GDM1 (cell line): ENCODE data around the gene TMEM255B.
"Not testable (repeated sequence)": the region's sequence is repeated elsewhere in the genome, so short reads cannot be mapped to it uniquely, and the experiment has no call there.

Source experiments
- DNase-seq: peaks from one replicate; lab custom pipeline; 2025; lab: John Stamatoyannopoulos, UW

Gene TMEM255B

DNA sequence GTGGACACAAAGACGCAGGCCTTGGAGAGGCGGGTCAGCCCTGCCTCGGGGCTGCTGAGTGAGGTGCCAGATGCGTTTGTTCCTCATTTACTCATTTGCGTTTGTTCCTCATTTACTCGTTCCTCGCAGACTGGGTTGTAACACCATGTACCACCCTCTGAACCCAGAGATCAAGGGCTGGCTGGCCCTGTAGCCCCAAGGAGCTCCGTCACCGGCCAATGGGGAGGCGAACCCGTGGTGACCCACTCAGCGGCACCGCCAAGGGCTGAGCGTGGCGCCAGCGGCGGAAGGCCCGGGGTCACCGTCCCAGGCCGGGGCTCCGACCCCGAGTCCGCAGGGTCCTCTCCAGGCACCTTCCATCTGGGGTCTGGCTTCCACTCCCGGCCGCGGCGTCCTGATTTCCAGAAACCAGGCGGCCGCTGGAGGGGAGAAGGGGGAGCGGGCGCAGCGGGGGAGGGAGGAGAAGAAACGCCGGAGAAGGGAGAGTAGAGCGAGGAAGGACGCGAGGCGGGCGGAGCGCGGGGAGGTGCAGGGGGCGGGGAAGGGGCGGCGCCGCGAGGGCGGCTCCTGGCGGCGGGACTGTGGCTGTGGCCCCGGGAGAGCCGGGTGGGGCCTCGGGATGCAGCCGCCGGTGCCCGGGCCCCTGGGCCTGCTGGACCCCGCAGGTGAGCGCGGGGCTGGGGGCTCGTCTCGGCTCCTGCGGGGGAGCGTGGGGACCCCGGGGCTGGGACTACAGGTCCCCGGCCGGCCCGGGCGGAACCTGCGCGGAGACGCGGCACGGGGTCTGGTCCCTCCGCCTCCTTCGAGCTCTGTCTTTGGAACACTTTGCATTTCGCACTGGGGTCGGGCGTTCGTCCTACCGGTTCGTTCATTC, at the start of gene TMEM255B:
TSS of gene TMEM255B (plus strand) at position 576 of the 874 bp plus-strand sequence. CDS start at position 620, 44 bp downstream.
- peak; percentile 64 for DNase-seq

DNA sequence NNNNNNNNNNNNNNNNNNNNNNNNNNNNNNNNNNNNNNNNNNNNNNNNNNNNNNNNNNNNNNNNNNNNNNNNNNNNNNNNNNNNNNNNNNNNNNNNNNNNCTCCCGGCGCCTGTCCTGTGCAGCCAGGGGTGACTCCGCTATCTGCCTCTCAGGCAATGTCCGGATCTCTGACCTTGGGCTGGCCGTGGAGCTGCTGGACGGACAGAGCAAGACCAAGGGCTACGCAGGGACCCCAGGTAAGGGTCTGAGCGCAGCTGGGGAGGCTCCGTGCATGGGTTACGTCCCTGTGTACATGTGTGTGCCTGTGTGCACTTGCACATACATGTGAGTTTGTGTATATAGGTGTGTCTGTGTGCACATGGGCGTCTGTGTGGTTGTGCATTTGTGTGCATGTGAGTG, 36.1 kb upstream of the TMEM255B start:
- no peak for DNase-seq

DNA sequence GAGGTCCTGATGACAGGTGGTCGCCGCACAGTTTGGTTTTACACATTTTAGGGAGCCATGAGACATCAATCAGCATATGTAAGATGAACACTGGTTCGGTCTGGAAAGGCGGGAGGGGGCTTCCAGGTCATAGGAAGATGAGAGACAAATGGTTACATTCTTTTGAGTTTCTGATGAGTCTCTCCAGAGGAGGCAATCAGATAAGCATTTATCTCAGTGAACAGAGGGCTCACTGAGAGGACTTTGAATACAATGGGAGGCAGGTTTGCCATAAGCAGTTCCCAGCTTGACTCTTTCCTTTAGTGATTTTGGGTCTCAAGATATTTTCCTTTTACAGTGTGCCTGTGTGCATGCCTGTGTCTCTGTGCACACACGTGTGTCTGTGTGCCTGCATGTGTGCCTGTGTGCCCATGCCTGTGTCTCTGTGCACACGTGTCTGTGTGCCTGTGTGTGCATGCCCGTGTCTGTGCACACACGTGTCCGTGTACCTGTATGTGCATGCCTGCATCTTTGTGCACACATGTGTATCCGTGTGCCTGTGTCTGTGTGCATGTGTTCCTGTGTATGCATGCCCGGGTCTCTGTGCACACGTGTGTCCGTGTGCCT, 35.5 kb upstream of the TMEM255B start:
- no peak for DNase-seq

- no peak for DNase-seq
These were observed 34.8 kb upstream of the TMEM255B start for GRCh38 chr13:113724016-113724758.

DNA sequence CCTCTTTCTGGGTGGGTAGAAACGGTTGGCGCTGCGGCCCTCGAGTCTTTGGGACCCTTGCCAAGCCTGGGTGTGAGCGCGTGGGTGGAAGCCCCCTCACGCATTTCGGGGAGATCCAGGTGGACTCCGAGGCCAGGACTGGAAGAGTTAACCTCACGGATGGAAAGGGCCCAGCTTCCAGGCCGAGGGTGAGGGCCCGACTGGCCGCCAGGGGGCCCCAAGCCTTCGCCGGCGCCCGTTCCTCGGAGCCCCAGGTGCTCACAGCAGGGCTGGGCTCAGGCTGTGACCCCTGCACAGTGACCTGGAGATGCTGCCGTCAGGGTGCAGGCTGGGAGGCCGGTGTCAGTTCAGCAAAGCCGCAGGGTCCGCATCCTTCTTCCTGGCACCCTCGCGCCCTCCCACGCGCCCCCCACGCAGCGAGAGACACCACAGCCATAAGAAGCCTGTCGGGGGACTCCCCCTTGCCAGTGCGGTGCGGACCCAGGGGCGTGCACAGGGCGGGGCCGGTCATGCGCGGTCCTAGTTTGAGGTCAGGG, 34.2 kb upstream of the TMEM255B start:
- peak; percentile 75 for DNase-seq

- DNase-seq: not testable (repeated sequence)
These were observed 33.5 kb upstream of the TMEM255B start for GRCh38 chr13:113725329-113726105.

GRCh38 chr13:113726106-113726821, 32.8 kb upstream of the TMEM255B start:
- DNase-seq: not testable (repeated sequence)

GRCh38 chr13:113726961-113727411, 32.0 kb upstream of the TMEM255B start:
- DNase-seq: no peak

- no peak for DNase-seq
These were observed 30.4 kb upstream of the TMEM255B start for GRCh38 chr13:113728571-113729054.

DNA sequence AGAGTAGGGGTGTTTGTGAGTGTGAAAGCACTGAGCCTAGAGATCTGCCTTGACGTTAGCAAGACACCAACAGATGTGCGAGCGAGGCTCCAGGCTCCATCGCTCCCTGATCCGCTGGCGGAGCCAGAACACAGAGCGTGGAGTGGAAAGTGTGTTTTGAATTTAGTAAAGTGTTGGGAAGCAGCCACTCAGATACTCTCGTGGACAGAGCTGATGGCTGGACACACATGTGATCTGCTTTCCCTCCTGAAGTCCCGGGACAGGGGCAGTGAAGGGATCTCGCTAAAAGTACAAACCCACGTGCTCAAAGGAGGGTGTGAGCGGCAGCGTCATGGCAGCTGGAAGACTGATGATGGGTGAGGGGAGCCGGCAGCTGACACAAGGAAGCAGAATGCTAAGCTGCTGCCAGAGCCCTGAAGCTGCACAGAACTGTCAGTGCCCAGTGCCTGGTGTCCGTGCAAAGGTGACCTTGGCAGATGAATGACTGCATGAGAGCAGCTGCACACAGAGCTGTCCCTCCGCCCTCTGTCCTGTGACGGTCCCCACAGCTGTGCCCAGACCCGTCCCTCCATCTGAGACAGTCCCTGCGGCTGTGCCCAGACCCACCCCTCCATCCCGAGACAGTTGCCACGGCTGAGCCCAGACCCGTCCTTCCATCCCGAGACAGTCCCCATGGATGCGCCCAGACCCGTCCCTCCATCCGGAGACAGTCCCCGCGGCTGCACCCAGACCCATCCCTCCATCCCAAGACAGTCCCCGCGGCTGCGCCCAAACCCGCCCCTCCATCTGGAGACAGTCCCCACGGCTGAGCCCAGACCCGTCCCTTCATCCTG, 29.6 kb upstream of the TMEM255B start:
- DNase-seq: no peak

DNA sequence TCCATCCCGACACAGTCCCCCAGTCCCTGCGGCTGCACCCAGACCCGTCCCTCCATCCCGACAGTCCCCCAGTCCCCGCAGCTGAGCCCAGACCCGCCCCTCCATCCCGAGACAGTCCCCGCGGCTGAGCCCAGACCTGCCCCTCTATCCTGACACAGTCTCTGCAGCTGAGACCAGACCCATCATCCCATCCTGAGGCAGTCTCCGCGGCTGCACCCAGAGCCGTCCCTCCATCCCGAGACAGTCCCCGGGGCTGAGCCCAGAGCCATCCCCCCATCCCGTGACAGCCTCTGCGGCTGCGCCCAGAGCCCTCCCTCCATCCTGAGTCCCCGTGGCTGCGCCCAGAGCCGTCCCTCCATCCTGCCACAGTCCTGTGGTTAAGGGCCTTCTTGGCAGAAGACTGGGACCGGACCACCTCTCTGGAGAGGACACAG, 28.8 kb upstream of the TMEM255B start:
- DNase-seq: no peak

DNA sequence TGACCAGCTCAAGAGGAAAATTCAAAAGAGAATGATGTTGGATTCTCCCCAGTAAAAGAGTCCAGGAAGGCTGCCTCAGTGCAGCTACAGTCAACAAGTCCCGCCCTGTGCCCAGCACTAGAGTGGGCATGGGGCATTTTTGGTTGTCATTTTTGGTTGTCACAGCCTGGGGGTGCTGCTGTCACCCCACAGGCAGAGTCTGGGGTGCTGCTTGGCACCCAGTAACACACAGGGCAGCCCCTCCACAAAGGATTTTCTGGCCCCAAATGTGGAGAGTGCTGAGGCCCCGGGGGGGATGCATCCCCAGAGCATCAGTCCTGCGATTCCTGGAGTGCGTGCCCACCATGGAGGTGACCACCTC, 28.2 kb upstream of the TMEM255B start:
- no peak for DNase-seq

DNA sequence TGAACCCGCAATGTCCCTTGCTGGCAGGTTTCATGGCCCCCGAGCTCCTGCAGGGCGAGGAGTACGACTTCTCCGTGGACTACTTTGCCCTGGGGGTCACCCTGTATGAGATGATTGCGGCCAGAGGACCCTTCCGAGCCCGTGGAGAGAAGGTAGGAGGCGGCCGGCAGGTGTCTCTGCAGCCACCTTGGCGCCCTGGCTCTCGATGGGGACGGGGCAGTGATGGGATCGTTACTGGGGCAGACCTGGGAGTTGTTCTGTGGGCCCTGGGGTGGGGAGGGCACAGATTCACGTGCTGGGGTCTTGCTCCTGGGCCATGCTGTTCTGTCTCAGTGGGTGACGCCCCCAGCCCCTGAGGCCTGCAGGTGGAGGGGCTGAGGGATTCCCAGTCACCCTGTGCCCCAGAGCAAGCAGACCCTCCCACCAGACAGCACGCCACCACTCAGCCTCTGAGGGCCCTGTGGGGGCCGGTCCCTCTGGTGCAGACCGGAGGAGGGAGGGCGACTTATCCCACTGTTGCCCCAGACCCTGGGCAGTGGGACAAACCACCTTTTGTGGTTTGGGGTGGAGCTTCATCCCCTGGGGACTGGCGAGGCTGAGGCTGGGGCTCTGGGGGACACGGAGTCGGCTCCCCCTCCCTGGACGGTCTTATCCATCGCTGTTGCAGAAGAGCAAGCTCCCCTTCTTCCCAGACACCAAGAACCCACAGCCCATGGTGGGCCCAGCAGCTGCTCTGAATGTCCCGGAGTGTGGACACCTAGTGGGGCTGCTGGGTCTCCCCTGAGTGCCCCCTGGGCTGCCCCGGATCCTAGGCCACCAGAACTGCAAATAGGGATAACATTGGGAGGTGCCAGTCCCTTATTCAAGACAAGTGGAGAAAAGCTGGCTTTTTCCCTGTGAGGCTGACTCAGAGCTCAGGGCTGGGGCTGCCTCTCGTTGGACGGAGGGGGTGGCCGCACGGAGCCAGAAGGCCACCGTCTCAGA, 27.5 kb upstream of the TMEM255B start:
- no peak for DNase-seq

GRCh38 chr13:113732176-113732960, 26.7 kb upstream of the TMEM255B start:
- DNase-seq: no peak

- no peak for DNase-seq
These were observed 25.8 kb upstream of the TMEM255B start for GRCh38 chr13:113732961-113733950.

- DNase-seq: no peak
These were observed 24.8 kb upstream of the TMEM255B start for GRCh38 chr13:113734099-113734825.
